ENCODE measurements around the gene CACNA2D1.
"Not testable (repeated sequence)": the region's sequence is repeated elsewhere in the genome, so short reads cannot be mapped to it uniquely, and the experiment has no call there.

CACNA2D1 gene

DNA sequence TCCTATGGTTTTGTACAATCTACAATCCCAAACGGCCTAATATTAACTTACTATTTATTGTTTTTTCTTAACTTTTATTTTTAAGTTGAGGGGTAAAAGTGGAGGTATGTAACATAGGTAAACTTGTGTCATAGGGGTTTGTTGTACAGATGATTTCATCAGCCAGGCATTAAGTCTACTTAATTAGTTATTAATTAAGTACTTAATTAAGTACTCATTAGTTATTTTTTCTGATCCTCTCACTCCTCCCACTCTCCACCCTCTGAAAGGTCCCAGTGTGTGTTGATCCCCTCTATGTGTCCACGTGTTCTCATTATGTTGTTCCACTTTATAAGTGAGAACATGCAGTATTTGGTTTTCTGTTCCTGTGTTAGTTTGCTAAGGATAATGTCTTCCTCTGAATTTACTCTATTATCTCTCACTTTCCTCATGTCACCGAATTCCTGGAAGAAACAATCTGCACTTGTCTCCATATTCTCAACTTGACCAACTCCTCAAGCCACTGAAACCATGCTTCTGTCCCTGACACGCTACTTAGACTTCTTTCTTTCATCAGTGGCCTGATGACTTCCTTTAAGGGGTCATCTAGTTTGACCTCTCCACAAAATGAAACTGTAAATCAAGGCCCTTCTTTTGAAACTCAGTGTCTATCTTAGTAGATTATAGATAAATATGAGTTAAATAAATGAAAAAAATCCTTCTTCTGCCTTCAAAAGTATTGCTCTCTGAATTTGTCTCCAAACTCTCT, 9.1 kb downstream of the CACNA2D1 start:
- no peak for DNase-seq (ENCODE audit: low read depth)

DNA sequence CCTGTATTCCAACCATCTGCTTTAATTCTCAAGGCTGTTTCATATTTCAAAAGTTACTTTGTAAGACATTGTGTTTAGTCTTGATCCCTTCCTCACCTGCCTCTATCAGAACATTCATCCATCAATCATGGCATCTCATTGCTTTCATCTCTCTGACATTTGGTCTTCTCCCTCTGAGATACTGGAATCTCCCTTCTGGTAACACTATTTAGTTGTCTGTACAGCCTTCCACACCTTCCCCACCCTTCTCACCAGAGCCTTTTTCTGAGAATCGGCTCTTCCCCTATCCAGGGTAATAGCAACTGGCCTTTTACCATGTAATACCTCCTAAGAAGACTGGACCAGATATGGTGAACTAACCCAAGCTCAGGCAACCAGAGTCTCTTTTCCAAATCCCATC, 10.1 kb downstream of the CACNA2D1 start:
- no peak for DNase-seq (ENCODE audit: low read depth)

- not testable (repeated sequence) for DNase-seq (ENCODE audit: low read depth)
Observed at GRCh38 chr7:82432743-82433142, 10.8 kb downstream of the CACNA2D1 start.

- no peak for DNase-seq (ENCODE audit: low read depth)
Observed at GRCh38 chr7:82430500-82431465, 12.8 kb downstream of the CACNA2D1 start.

DNA sequence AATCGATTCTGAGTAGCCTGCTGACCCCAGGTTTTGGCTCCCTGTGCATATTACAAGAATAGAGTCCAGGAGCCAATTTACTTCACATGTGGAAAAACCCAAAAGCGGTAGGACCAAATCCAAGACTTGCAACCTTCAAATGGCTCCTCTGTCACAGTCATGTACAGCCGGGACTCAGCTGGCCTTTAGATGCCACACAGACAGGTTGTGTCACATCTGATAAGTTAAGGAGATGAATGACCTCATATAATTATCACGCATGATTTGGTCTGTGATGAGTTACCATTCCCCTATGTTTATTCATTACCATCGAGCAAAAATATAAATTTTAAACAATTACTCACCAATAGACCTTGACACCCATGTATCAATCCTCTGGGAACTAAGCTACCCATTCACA, 14.2 kb downstream of the CACNA2D1 start:
- DNase-seq (ENCODE audit: low read depth): no peak

DNA sequence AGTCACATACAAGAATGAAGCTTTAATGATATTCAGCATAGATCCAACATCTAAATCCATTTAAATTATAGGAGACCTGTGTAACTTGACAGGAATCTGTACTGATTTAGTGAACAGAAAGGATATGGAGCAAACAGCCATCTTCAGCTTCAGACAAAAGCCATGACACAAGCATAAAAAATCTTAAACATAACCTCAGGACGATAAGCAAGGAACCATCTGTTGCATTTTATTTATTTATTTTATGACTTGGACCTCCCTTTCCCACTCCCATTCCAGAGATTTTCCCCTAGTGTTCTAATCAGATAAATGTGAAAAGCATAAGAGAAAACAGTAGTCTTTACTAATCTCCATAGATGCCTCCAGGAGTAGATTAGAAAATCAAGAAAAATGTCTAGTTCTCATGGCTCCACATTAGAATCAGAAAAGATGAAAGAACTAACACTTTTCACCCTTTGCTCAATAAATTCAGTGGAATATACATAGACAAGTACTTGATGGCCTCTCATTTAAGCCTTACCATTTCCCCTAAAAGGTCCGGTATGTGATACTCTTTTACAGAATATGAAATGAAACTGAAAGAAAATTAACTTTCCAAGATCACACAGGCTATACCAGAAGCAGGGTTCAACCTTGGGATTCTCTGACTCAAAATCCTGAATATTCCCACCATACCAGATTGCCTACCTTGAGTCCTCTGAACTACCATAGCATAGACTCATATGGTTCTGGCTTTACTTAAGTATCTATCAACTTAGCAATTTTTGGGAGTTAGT, 15.2 kb downstream of the CACNA2D1 start:
- DNase-seq (ENCODE audit: low read depth): no peak

GRCh38 chr7:82423446-82423845, 20.1 kb downstream of the CACNA2D1 start:
- DNase-seq (ENCODE audit: low read depth): no peak

DNA sequence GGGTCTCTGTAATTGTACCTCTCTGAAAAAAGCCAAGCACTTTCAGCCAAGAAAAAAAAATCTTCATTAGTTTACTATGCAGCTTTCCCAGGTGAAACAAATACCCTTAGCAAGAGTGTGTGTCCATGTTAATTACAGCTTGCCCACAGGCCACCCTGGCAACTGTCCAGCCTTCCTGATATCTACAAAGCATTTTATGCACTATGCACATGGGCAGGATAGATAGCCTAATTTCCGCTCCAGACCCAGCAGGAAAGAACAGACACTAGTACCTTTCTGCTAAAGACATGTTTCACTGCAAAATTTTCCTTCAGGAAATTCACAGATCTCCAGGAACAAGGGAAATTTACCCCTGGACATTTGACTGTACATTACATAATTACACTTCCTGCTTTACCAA, 24.4 kb downstream of the CACNA2D1 start:
- DNase-seq (ENCODE audit: low read depth): no peak

DNA sequence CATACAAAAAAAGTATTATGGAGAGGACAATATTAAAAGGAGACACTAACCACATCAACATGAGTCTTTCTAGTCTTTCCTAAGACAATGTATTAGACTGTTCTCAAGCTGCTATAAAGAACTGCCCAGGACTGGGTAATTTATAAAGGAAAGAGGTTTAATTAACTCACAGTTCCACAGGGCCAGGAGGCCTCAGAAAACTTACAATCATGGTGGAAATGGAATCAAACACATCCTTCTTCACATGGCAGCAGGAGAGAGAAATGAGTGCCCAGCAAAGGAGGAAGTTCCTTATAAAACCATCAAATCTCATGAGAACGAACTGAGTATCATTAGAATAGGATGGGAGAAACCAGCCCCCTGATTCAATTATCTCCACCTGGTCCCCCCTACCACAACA, 25.7 kb downstream of the CACNA2D1 start:
- DNase-seq (ENCODE audit: low read depth): no peak

DNA sequence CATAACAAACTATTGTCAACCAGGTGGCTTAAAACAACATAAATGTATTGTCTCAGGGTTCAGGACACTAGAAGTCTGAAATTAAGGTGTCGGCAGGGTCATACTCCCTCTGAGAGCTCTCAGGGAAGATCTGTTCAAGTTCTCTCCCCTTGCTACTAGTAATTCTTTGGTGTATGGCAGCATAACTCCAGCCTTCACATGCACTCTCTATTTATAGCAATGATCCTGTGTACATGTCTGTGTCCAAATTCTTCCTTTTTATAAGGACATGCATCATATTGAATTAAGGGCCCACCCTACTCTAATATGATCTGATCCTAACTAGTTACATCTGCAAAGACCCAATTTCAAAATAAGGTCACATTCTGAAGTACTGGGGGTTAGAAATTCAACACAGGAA, 27.2 kb downstream of the CACNA2D1 start:
- no peak for DNase-seq (ENCODE audit: low read depth)

DNA sequence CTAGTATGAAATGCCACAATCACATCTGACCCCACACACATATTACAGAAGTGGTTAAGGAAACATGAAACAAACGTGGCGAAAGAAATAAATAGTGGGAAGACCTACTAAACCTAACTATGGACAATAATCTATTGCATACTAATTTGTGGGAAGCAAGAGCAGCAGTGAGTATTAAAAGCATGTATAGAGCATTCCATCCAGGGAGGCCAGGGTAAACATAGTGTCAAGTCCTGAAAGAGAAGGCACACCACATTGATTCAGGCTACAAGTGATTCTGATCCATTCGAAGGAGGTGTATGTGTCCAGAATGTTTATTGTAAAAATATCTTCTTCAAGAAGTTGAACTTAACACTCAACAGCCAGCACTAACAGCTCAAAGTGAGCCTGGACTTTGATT, 29.2 kb downstream of the CACNA2D1 start:
- no peak for DNase-seq (ENCODE audit: low read depth)

DNA sequence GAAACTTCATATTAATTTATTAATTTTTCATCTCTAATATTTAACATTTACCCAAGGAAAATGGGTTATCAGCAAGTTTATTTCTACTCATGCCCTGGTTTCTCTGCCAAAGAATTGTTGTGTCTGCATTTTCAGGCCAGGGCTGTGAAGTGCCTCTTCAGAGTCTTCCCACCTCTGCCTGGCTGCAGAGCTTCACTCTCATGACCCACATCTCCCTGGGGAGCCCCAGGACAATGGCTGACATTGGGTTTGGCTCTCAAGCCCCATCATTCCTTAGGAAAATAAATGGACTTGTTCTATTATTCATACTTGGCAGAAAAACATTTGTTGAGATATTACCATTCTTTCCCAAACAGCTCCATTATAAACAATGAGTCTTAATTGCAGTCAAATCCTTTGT, 30.3 kb downstream of the CACNA2D1 start:
- DNase-seq (ENCODE audit: low read depth): no peak

DNA sequence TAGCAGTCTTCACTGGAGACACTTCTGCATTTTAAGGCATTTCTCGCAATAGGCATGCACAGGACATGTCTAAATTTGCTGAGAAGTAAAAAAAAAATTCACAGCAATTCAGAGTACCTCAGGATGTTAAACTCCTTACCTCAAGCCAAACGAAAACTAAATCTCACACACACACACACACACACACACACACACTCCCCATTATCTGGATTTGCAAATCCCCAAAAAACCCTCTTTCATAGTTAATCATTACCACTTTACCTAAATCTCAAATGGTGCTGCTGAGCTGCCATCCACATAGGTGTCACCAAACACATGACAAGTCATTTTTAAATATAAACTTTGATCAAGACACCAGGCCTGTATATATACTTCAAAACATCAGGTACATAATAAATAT, 31.8 kb downstream of the CACNA2D1 start:
- DNase-seq (ENCODE audit: low read depth): no peak

GRCh38 chr7:82410461-82410860, 33.1 kb downstream of the CACNA2D1 start:
- DNase-seq (ENCODE audit: low read depth): no peak

DNA sequence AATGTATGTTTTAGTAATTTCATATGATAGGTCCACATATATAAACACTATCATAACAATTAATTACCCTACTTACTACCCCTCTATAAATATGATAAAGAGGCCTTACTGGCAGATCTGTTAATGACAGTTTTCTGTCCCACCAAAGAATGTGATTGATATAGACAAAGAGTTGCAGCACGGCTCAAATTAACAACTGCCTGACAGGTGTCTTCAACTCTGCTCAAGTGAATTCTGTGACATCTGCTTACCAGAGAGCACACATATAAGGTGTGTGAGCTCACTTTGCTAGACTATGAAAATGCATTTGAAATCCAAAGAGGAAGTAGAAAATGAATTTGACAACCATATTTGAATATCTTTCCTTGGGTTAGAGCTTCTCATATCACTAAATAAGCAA, 36.6 kb downstream of the CACNA2D1 start:
- no peak for DNase-seq (ENCODE audit: low read depth)

- no peak for DNase-seq (ENCODE audit: low read depth)
Observed at GRCh38 chr7:82405301-82405700, 38.3 kb downstream of the CACNA2D1 start.

DNA sequence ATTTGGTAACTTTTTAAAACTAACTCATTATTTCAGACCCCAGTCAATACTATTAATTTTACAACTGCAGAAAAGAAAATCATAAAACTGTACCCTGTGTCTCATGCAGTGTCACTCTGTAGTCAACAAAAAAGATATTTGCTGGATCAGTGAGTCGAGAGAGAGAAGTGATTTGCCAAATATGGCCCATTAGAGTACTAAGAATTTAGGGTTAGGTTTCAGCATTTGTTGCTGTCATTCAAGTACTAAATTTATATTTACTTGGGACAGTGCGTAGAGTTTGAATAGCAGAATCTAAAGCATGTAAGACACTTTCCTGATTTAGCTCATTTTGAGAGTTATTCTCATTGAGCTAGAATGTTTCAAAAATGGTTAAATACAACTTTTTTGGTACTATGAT, 38.9 kb downstream of the CACNA2D1 start:
- DNase-seq (ENCODE audit: low read depth): no peak

- no peak for DNase-seq (ENCODE audit: low read depth)
Observed at GRCh38 chr7:82404094-82404493, 39.5 kb downstream of the CACNA2D1 start.

GRCh38 chr7:82397879-82398524, 45.6 kb downstream of the CACNA2D1 start:
- DNase-seq (ENCODE audit: low read depth): no peak

GRCh38 chr7:82396343-82396742, 47.2 kb downstream of the CACNA2D1 start:
- DNase-seq (ENCODE audit: low read depth): no peak

DNA sequence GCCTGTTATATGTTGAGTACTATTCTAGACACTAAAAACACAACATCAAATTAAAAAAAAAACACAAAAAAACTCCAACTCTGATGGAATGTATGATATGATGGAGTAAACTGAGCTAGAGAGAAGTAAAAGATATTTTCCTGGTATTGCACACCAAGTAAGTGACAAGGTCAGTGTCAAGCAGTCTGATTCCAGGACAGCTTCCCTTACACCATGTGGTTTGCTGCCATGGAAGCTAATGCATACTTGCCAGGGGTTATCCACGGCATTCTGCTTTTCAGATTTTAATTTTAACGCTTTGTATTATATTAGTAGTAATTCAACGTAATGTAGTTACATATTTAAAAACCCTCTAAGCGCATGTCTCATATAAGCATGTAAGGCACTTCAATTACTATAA, 48.4 kb downstream of the CACNA2D1 start:
- no peak for DNase-seq (ENCODE audit: low read depth)

DNA sequence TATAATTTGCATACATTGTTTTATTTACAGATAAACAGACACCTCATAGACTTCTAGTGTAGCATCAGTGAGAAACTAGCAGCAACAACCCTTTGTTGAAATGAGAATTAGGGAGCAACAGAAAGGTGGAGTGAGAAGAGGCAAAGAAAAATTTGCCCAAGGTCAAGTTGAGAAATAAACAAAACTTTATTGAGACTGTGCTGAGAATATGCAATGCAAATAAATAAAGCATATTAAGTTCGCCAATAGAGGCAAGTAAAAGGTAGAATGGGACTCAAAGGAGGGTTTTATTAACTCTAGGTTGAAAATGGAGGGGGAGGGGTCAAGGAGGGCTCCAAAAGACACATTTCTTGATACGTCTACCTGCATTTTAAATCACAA, 49.7 kb downstream of the CACNA2D1 start:
- DNase-seq (ENCODE audit: low read depth): no peak
